IMR-90 (cell line): ENCODE results near the gene MCM3AP. TPM values are rescaled to one million over a fixed set of nuclear protein-coding genes. Genes with fewer than 3 reads are reported as not detected.

ENCODE experiments used
- ATAC-seq: fragments of 200-7000 bp; cut with Tn5 transposase; 2 replicates; pipeline ENCODE4 v1.9.1; 2020; ENCODE audit warnings: low read depth, mild to moderate bottlenecking, moderate library complexity
- BruUV-seq: library from RNA; stranded (reverse); fragments of 400-500 nt; replicated peaks from 2 replicates; lab custom pipeline; 2021; lab: Mats Ljungman, UMichigan
- CTCF ChIA-PET: fragments of 300-600 bp; formaldehyde crosslinking; extraction: SDS; loops from one replicate; lab custom pipeline; 2021; ENCODE audit warnings: antibody characterized with exemption; lab: Yijun Ruan, JAX
- POLR2A ChIA-PET: fragments of 300-600 bp; sonication (Branson Sonifier 250); formaldehyde crosslinking; loops from one replicate; lab custom pipeline; 2022; ENCODE audit warnings: antibody characterized with exemption; ENCODE audit not compliant: unreplicated experiment; lab: Charles Lee
- DNase-seq: peaks from one replicate; pipeline ENCODE4 v3.0.0; 2013
- H2AFZ ChIP-seq: replicated peaks from 2 replicates; pipeline ENCODE3; 2013; ENCODE audit warnings: low read length, mild to moderate bottlenecking; ENCODE audit not compliant: poor library complexity
- H2AK5ac ChIP-seq: 2 replicates; pipeline ENCODE4 v1.6.1; 2013; ENCODE audit warnings: low read depth, low read length, inconsistent platforms
- H2AK9ac ChIP-seq: replicated peaks from 2 replicates; pipeline ENCODE3; 2013; ENCODE audit warnings: mild to moderate bottlenecking, low read depth, low read length, moderate library complexity; ENCODE audit not compliant: poor library complexity
- H2BK120ac ChIP-seq: 2 replicates; pipeline ENCODE4 v1.6.1; 2013; ENCODE audit warnings: low read depth, low read length, inconsistent platforms
- H2BK15ac ChIP-seq: 3 replicates; pipeline ENCODE4 v1.6.1; 2013; ENCODE audit warnings: low read depth, low read length, inconsistent platforms
- H2BK20ac ChIP-seq: 2 replicates; pipeline ENCODE4 v1.6.1; 2013; ENCODE audit warnings: low read depth, mild to moderate bottlenecking, inconsistent platforms, low read length, moderate library complexity
- H2BK5ac ChIP-seq: 2 replicates; pipeline ENCODE4 v1.6.1; 2013; ENCODE audit warnings: mild to moderate bottlenecking, low read depth, low read length, inconsistent platforms; ENCODE audit not compliant: poor library complexity, severe bottlenecking
- H3K14ac ChIP-seq: replicated peaks from 2 replicates; pipeline ENCODE4 v1.6.1; 2013; ENCODE audit warnings: low read depth, low read length, inconsistent platforms
- H3K18ac ChIP-seq: 2 replicates; pipeline ENCODE4 v1.6.1; 2013; ENCODE audit warnings: low read depth, low read length, control low read depth
- H3K23ac ChIP-seq: 2 replicates; pipeline ENCODE4 v1.6.1; 2013; ENCODE audit warnings: low read depth, low read length, inconsistent platforms
- H3K27ac ChIP-seq: 2 replicates; pipeline ENCODE4 v1.5.1; 2013; ENCODE audit warnings: mild to moderate bottlenecking, control low read depth, low read length; ENCODE audit not compliant: insufficient read depth
- H3K27me3 ChIP-seq: 2 replicates; pipeline ENCODE4 v1.6.1; 2013; ENCODE audit warnings: low read length; ENCODE audit not compliant: control insufficient read depth, insufficient read depth
- H3K36me3 ChIP-seq: 2 replicates; pipeline ENCODE4 v1.6.1; 2013; ENCODE audit warnings: low read length, mixed read lengths; ENCODE audit not compliant: control insufficient read depth, insufficient read depth
- H3K4ac ChIP-seq: 2 replicates; pipeline ENCODE4 v1.6.1; 2013; ENCODE audit warnings: low read depth, low read length, inconsistent platforms
- H3K4me1 ChIP-seq: 2 replicates; pipeline ENCODE4 v1.6.1; 2013; ENCODE audit warnings: low read length, mixed read lengths; ENCODE audit not compliant: control insufficient read depth, insufficient read depth
- H3K4me2 ChIP-seq: 2 replicates; pipeline ENCODE4 v1.6.1; 2013; ENCODE audit warnings: low read depth, mild to moderate bottlenecking, control low read depth, low read length, moderate library complexity
- H3K4me3 ChIP-seq: 2 replicates; pipeline ENCODE4 v1.5.1; 2013; ENCODE audit warnings: low read depth, mild to moderate bottlenecking, control low read depth, low read length, moderate library complexity; ENCODE audit not compliant: insufficient read depth
- H3K56ac ChIP-seq: 2 replicates; pipeline ENCODE4 v1.6.1; 2013; ENCODE audit warnings: low read length, inconsistent platforms; ENCODE audit not compliant: insufficient read depth; ENCODE audit errors: extremely low read depth
- H3K79me1 ChIP-seq, 2 experiments: 2 replicates each; pipeline ENCODE4 v1.6.1; 2013; ENCODE audit warnings: low read length in 2 of 2, inconsistent platforms in 1 of 2, low read depth in 1 of 2
- H3K9ac ChIP-seq: 2 replicates; pipeline ENCODE4 v1.6.1; 2013; ENCODE audit warnings: low read depth, low read length, control low read depth
- H3K9me1 ChIP-seq: 2 replicates; pipeline ENCODE4 v1.6.1; 2013; ENCODE audit warnings: low read length, inconsistent platforms; ENCODE audit not compliant: insufficient read depth
- H3K9me3 ChIP-seq: 2 replicates; pipeline ENCODE4 v1.6.1; 2013; ENCODE audit warnings: low read length; ENCODE audit not compliant: control insufficient read depth, insufficient read depth
- H4K20me1 ChIP-seq: 2 replicates; pipeline ENCODE4 v1.6.1; 2013; ENCODE audit warnings: low read length, inconsistent platforms; ENCODE audit not compliant: insufficient read depth
- H4K5ac ChIP-seq: 2 replicates; pipeline ENCODE4 v1.6.1; 2013; ENCODE audit warnings: mild to moderate bottlenecking, low read depth, low read length, control low read depth
- H4K8ac ChIP-seq, 2 experiments: 2 replicates each; pipeline ENCODE4 v1.6.1; 2013; ENCODE audit warnings: low read depth in 2 of 2, low read length in 2 of 2, control low read depth in 1 of 2, inconsistent platforms in 1 of 2
- H4K91ac ChIP-seq: 2 replicates; pipeline ENCODE4 v1.6.1; 2013; ENCODE audit warnings: low read depth, low read length, inconsistent platforms; ENCODE audit not compliant: insufficient read depth
- SMC3 ChIP-seq: fragments of 150-350 bp; IDR thresholded peaks from 2 replicates; pipeline ENCODE4 v1.6.1; 2016; ENCODE audit warnings: low read depth, mild to moderate bottlenecking, antibody characterized with exemption, low read length, moderate library complexity
- WGBS, 2 experiments: methylation state at CpG; one replicate each; pipeline versions ENCODE4 v1.1.5 to v1.1.7; 2013; ENCODE audit warnings: missing lambda C conversion rate in 2 of 2; ENCODE audit not compliant: insufficient read length in 1 of 2; ENCODE audit errors: extremely low coverage in 2 of 2; 5-methylcytosine and 5-hydroxymethylcytosine counted together
- dilution Hi-C: fragments of 300-500 bp; cut with HindIII; formaldehyde crosslinking; loops from one replicate; pipeline ENCODE4 v1.14.3; 2018; ENCODE audit warnings: low sequenced_read_pairs; ENCODE audit not compliant: unreplicated experiment
- in situ Hi-C: fragments of 300-500 bp; cut with MboI; formaldehyde crosslinking; loops from 3 replicates; pipeline ENCODE4 v1.14.3; 2019; ENCODE audit warnings: low sequenced_read_pairs, inconsistent platforms, mixed read lengths
- intact Hi-C: fragments of 100-400 bp; cut with micrococcal nuclease; formaldehyde crosslinking; loops from 2 replicates; pipeline ENCODE4 v1.10.0; 2022
- polyA plus RNA-seq, 3 experiments: library from polyadenylated mRNA; depleted of rRNA; stranded (reverse); fragments of >200 nt; gene quantifications; 2 replicates each; pipeline ENCODE4 v1.2.3, GENCODE V29; 2012; ENCODE audit warnings: low replicate concordance in 1 of 3
- total RNA-seq: library from RNA; depleted of rRNA; stranded (reverse); fragments of >200 nt; gene quantifications from 2 replicates; pipeline ENCODE4 v1.2.3, GENCODE V29; 2012

The MCM3AP gene
- total and polyA plus RNA-seq, 2 of the 4 experiments (the other 2 are of a cell fraction): 46.5 to 63.1 TPM

- H2AFZ ChIP-seq: no peak overlapping the region
- no TSS peak for BruUV-seq
- H3K4me3 ChIP-seq: no peak overlapping the region
- no peak overlapping the region for H3K9ac ChIP-seq
- no peaks in the 10 kb centered on the region for H3K4me1 ChIP-seq
- no peak overlapping the region for H2AK9ac ChIP-seq
- H4K20me1 ChIP-seq: peaks cover 18% of the 10 kb centered on the region
- H2BK20ac ChIP-seq: no peak overlapping the region
- POLR2A ChIA-PET: no interaction called here
- H3K23ac ChIP-seq: no peak overlapping the region
- H2BK5ac ChIP-seq: no peak overlapping the region
- no peak overlapping the region for H3K4me2 ChIP-seq
- CTCF ChIA-PET: no interaction called here
- H4K5ac ChIP-seq: no peak overlapping the region
- 89% methylated on average over 3 of the region's 8 CpGs; no CpG with 5 or more reads in 1 of the 2 experiments for whole genome bisulfite sequencing, 2 experiments
- no peak overlapping the region for H3K4ac ChIP-seq
- TF ChIP-seq SMC3: no peak
- no peak overlapping the region for H3K14ac ChIP-seq
- no peaks in the 10 kb centered on the region for H3K27me3 ChIP-seq
- peaks cover 32% of the 10 kb centered on the region for H3K36me3 ChIP-seq
- H3K79me1 ChIP-seq: peaks cover 8 to 50% of the 10 kb centered on the region in 2 experiments; a peak in 3 of 4 replicates
- H3K56ac ChIP-seq: no peak overlapping the region
- dilution Hi-C loops: no loop called here
- H4K91ac ChIP-seq: no peak overlapping the region
- no peak overlapping the region for H3K27ac ChIP-seq
- DNase-seq: no peak
- no peaks in the 10 kb centered on the region for H3K9me3 ChIP-seq
- H4K8ac ChIP-seq: no peak overlapping the region
- H3K18ac ChIP-seq: no peak overlapping the region
- no peak overlapping the region for H2BK15ac ChIP-seq
- intact Hi-C loops: no loop called here
- no peaks in the 10 kb centered on the region for H3K9me1 ChIP-seq
- no peak for ATAC-seq
- in situ Hi-C loops: no loop called here
- H2BK120ac ChIP-seq: no peak overlapping the region
- H2AK5ac ChIP-seq: no peak overlapping the region
Measured at GRCh38 chr21:46220847-46221246, 64.6 kb downstream of the MCM3AP start.
